NCI-H510A treated with DMSO at 0.1 percent for 48 hours (cell line): Measurements from ENCODE around the gene ZNF143.
A peak's percentile ranks its signal among the peaks of the same experiment; 100 is the strongest.
"Not testable (repeated sequence)": the region's sequence is repeated elsewhere in the genome, so short reads cannot be mapped to it uniquely, and the experiment has no call there.

Experiments
- DNase-seq: peaks from one replicate; lab custom pipeline; 2025; lab: John Stamatoyannopoulos, UW

Gene ZNF143

GRCh38 chr11:9460322-9461062 lies at the start of gene ZNF143:
TSS of gene ZNF143 (plus strand) at chr11:9461012. CDS start at chr11:9471309, 10,297 bp downstream.
- DNase-seq = peak; percentile 96

DNA sequence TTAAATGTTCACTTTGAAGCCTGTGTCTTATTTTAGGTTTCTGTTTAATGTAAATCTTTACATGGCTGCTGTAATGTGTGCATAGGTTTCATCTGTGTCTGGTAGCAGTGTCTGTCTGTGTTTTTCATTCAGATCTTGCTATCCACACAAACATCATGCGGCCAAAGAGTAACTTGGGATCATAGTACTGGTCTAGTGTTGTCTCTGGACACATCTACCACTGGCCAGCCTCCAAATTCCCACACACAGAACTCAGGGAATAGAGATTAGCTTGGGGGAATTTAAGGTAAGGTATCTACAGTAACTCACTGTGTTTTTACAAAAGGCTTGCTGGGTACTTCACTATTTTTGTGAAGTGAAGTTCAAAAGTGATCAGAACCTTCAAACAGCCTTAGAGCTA lies 32.1 kb upstream of the ZNF143 start:
- DNase-seq = no peak

- DNase-seq = no peak
Measured at GRCh38 chr11:9438611-9439010, 22.2 kb upstream of the ZNF143 start.

- no peak for DNase-seq
Measured at GRCh38 chr11:9446230-9446629, 14.6 kb upstream of the ZNF143 start.

- DNase-seq = no peak
Measured at GRCh38 chr11:9448576-9449352, 12.0 kb upstream of the ZNF143 start.

DNA sequence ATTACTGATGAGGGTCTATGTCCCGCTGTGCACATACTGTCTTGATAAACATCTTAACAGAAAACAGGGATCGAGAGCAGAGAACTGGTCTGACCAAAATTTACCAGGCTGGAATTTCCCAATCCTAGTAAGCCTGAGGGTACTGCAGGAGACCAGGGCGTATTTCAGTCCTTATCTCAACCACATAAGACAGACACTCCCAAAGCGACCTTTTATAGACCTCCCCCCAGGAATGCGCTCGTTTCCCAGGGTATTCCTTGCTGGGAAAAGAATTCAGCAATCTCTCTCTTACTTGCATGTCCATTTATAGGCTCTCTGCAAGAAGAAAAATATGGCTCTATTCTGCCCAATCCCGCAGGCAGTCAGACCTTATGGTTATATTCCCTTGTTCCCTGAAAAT lies 8.8 kb upstream of the ZNF143 start:
- not testable (repeated sequence) for DNase-seq

DNA sequence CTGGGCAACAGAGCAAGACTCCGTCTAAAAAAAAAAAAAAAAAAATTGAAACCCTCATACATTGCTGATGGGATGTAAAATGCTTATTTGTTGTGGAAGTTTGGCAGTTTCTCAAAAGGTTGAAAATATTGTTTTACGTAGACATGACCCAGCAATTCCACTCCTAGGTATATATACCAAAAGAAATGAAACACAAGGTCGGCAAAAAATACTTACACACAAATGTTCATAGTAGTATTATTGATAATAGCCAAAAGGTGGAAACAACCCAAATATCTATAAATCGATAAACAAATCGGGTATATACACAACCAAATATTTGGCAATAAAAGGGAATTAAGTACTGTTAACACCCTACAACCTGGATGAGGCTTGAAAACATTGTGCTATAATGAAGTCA lies 5.1 kb upstream of the ZNF143 start:
- DNase-seq = no peak

DNA sequence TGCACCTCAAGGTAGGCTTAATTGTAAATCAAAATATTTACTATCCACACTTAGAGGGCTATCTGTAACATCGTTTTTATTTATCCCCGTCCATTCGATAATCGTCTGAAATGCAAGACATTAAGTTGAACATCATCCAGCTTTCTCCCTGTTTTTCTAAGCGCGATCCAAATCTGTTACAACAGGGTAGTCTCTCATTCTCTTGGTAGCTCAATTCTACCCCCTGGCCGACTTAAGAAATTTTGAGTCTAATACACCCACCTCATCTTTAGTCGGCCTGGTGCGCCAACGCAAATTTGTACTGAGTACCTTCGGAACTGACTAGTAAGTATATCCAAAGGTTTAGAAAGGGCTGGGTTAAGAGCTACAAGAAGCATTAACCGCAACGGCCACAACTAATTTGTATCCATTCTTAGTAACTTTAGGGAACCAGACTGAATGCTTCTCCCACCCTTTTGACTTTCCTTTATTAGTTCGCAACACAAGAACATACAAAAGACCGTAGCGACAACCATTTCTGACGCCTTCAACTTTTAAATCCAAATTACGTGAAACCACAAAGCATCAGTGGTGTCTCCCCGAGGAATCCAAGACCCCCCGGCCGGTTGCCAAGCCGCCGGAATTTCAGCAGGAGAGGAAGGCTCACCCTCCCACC lies 1.0 kb upstream of the ZNF143 start:
- peak; percentile 37 for DNase-seq

DNA sequence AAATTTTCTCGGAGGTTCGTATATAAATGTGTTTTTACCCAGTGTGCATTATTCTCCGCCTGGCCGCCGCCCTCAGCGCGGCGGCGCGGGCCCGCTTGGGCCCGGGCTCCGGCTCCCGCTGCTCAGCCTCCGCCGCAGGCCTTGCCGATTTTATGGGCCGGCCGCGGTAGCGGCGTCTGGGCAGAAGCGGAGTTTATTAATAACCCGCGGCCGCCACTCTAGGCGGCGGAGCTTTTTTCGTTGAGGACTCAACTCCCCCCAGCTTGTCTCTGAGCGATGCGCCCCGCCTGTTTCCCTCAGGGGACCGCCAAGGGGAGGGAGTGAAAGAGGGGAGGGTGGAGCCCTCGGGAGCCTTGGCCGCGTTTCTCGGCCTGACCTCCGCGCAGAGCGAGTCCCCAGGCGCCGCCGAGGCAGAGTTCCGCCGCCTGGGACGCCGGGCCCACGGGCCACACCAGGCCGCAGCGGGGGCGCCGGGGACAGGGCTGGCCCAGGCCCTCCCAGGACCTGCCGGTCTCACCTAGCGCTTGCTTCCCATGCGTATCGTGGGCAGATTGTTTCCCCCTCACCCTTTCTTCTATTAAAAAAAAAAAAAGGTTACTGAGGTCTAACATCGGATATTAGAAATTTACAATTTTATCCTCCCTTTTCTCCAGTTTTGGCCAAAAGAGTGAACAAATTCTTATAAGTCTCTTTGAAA lies 399 bp downstream of the ZNF143 start:
- peak; percentile 82 for DNase-seq

- no peak for DNase-seq
Measured at GRCh38 chr11:9461760-9462134, 935 bp downstream of the ZNF143 start.

GRCh38 chr11:9462172-9462799 lies 1.5 kb downstream of the ZNF143 start:
- no peak for DNase-seq

DNA sequence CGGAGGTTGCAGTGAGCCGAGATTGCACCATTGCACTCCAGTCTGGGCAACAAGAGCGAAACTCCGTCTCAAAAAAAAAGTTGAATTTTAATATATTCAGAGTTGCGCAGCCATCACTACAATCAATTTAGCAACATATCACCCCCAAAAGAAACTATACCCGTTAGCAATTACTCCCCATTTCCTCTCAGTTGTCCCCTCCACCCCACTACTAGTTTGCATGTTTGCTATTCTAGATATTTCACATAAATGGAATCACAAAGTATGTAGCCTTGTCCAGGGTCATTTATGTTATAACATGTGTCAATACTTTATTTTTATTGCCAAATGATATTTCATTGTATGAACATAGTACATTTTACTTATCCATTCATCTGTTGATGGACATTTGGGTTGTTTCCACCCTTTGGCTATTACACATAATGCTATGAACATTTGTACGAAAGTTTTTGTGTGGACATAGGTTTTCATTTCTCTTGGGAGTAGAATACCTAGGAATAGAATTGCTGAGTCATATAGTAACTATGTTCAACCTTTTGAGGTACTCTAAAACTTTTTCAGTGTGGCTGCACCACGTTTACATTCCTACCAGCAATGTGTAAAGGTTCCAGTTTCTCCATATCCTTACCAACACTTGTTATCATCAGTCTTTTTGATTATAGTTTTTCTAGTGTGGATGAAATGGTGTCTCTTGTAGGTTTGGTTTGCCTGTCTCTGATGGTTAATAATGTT lies 2.2 kb downstream of the ZNF143 start:
- no peak for DNase-seq

DNA sequence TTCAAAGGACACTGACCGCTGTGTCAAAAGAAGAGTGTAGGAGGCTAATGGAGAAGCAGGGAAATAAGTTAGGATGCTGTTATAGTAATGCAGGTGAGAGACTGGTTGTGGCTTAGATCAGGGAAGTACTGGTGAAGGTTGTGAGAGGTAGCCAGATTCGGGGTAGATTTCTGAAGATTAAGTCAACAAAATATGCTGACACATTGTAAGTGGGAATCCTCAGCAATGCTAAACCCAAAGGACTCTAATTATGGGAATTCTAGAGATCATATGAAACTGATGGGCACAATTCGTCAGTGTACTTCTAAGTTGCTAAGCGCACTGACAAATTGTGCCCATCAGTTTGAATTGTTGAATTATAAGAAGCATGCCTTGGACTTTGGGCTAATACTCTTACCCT lies 10.0 kb downstream of the ZNF143 start:
- no peak for DNase-seq

- DNase-seq = no peak
Measured at GRCh38 chr11:9473408-9473807, 12.6 kb downstream of the ZNF143 start.

GRCh38 chr11:9479899-9480298 lies 19.1 kb downstream of the ZNF143 start:
- no peak for DNase-seq

DNA sequence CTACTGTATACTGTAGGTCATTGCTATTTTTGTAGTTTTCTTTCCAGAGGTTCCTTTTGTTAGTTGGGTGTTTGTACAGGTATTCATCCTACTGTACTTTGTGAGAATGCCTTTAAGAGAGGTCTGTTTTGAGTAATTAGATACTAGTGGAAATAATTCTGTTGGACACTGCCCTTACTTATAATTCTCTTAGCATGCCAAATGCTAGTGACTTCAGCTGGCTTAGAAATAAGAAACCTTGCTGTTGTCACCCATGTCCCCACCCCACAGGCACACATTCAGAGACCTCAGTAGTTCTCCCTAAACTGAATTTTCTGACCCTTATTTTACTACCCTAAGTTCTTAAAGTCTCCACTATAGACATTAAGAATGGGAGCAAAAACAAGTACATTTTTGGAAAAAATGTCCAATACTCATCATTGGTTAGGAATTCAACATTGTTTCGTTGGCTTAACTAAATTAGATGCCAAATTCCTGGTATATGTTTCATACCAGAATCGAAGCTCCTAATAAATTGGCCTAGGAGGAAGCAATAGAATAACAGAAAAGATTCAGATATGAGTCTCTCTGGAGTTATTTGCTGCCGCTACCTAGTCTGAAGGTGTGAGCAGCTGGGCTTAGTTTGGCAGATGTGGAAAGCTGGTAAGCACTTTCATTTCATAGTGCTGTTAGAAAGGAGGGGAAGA lies 28.4 kb downstream of the ZNF143 start:
- no peak for DNase-seq

DNA sequence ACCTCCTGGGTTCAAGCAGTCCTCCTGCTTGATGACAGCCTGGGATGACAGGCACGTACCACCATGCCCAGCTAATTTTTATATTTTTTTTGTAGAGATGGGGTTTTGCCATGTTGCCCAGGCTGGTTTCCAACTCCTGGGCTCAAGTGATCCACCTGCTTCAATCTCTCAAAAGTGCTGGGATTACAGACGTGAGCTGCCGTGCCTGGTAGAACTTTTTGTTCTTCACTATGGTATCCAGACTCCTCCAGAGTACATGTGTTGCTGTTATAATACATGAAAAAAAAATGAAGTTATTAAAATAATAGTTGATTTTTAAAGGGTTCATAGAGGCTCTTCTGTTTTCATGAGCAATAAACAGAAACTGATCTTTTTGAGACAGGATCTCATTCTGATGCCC lies 29.6 kb downstream of the ZNF143 start:
- no peak for DNase-seq

DNA sequence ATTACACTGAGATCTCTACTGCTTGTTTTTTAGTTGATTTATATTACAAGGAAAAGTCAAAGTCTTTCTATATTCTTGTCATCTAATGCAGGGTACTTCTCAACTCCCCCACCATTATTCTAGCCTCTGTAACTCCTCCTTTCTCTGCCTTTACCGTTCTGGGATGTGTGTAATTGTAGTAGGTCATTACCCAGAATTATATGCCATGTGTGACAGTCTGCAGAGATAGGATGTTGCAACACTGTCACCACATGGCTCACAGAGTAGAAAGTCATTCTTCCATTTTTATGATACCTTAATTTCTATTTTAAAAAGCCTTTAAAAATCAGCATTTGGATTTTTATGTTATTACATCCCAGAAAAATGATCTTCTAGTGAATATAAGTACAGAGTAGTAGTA lies 32.7 kb downstream of the ZNF143 start:
- DNase-seq = no peak

- no peak for DNase-seq
Measured at GRCh38 chr11:9494316-9494715, 33.5 kb downstream of the ZNF143 start.

- no peak for DNase-seq
Measured at GRCh38 chr11:9495803-9496514, 35.1 kb downstream of the ZNF143 start.
